CD14-positive monocyte (primary cell): ENCODE results near the gene ZNF688. TPM values are rescaled to one million over a fixed set of nuclear protein-coding genes. Genes with fewer than 3 reads are reported as not detected.
A peak's percentile ranks its signal among the peaks of the same experiment; 100 is the strongest.

Experiments used
- DNase-seq, 3 donors: peaks; one replicate each; pipeline ENCODE4 v3.0.0-alpha.2; 2011 to 2022
- H2AFZ ChIP-seq: 2 replicates; pipeline ENCODE4 v1.6.0; 2012; ENCODE audit warnings: mild to moderate bottlenecking, low read depth, low read length, inconsistent platforms; ENCODE audit not compliant: insufficient read depth, poor library complexity, severe bottlenecking
- H3K27ac ChIP-seq, 2 donors: 1 replicate in 1 of 2; 2 replicates in 1 of 2; pipeline ENCODE4 v1.5.1; 2012 to 2013; ENCODE audit warnings: low read length in 2 of 2, control low read depth in 1 of 2, inconsistent platforms in 1 of 2, low read depth in 1 of 2, mild to moderate bottlenecking in 1 of 2
- H3K27me3 ChIP-seq, 2 donors: one replicate each; pipeline versions ENCODE4 v1.6.0 to v1.6.1; 2011 to 2013; ENCODE audit warnings: low read length in 2 of 2; ENCODE audit not compliant: control insufficient read depth in 2 of 2, insufficient read depth in 2 of 2
- H3K36me3 ChIP-seq, 2 donors: replicated peaks in 1 of 2; 1 replicate in 1 of 2; 2 replicates in 1 of 2; pipeline versions ENCODE4 v1.5.1 to v1.6.1; 2012 to 2013; ENCODE audit warnings: low read length in 2 of 2, control low read depth in 1 of 2, inconsistent platforms in 1 of 2, mild to moderate bottlenecking in 1 of 2; ENCODE audit not compliant: insufficient read depth in 2 of 2, control insufficient read depth in 1 of 2
- H3K4me1 ChIP-seq, 2 donors: 1 replicate in 1 of 2; 2 replicates in 1 of 2; pipeline versions ENCODE4 v1.5.1 to v1.6.1; 2012 to 2013; ENCODE audit warnings: low read length in 2 of 2, control low read depth in 1 of 2, inconsistent platforms in 1 of 2, mild to moderate bottlenecking in 1 of 2, moderate library complexity in 1 of 2; ENCODE audit not compliant: insufficient read depth in 2 of 2, control insufficient read depth in 1 of 2
- H3K4me2 ChIP-seq: replicated peaks from 2 replicates; pipeline ENCODE3; 2012; ENCODE audit warnings: low read length, moderate library complexity, mild to moderate bottlenecking; ENCODE audit not compliant: poor library complexity, severe bottlenecking; ENCODE audit errors: extremely low read depth
- H3K4me3 ChIP-seq, 3 experiments: fragments of 200-600 bp in 1 of 3; sonication (generic) in 1 of 3; replicated peaks in 1 of 3; 1 replicate in 2 of 3; 2 replicates in 1 of 3; pipeline ENCODE4 v1.5.1; 2011 to 2013; ENCODE audit warnings: low read length in 3 of 3, mild to moderate bottlenecking in 3 of 3, control low read depth in 2 of 3, low read depth in 2 of 3, inconsistent platforms in 1 of 3, moderate library complexity in 1 of 3
- H3K79me2 ChIP-seq: 2 replicates; pipeline ENCODE4 v1.6.0; 2012; ENCODE audit warnings: mild to moderate bottlenecking, control low read depth, inconsistent platforms, low read length, moderate library complexity; ENCODE audit not compliant: insufficient read depth
- H3K9ac ChIP-seq: 2 replicates; pipeline ENCODE4 v1.6.0; 2017; ENCODE audit warnings: low read length, mild to moderate bottlenecking; ENCODE audit not compliant: insufficient read depth, poor library complexity, severe bottlenecking
- H3K9me3 ChIP-seq, 2 donors: replicated peaks in 1 of 2; 1 replicate in 1 of 2; 2 replicates in 1 of 2; pipeline versions ENCODE4 v1.5.1 to v1.6.1; 2012 to 2013; ENCODE audit warnings: low read length in 2 of 2, control low read depth in 1 of 2; ENCODE audit not compliant: control insufficient read depth in 1 of 2, insufficient read depth in 1 of 2
- H4K20me1 ChIP-seq: 2 replicates; pipeline ENCODE4 v1.6.0; 2012; ENCODE audit warnings: mild to moderate bottlenecking, low read length, control low read depth, moderate library complexity; ENCODE audit not compliant: insufficient read depth
- H3K27ac Mint-ChIP-seq, 7 donors: one replicate each; pipeline ENCODE4 v1.8.0; 2020; ENCODE audit warnings: mild to moderate bottlenecking in 7 of 7, mixed read lengths in 7 of 7, moderate library complexity in 6 of 7, inconsistent platforms in 2 of 7
- H3K27me3 Mint-ChIP-seq, 3 donors: one replicate each; pipeline ENCODE4 v1.8.0; 2021 to 2022; ENCODE audit warnings: low read depth in 3 of 3, mild to moderate bottlenecking in 3 of 3, mixed read lengths in 3 of 3, moderate library complexity in 3 of 3, inconsistent platforms in 1 of 3
- H3K36me3 Mint-ChIP-seq, 2 donors: one replicate each; pipeline ENCODE4 v1.8.0; 2020; ENCODE audit warnings: mixed read lengths in 2 of 2, inconsistent platforms in 1 of 2, mild to moderate bottlenecking in 1 of 2
- H3K4me1 Mint-ChIP-seq: one replicate; pipeline ENCODE4 v1.8.0; 2020; ENCODE audit warnings: mild to moderate bottlenecking, mixed read lengths
- H3K4me3 Mint-ChIP-seq, 2 donors: one replicate each; pipeline ENCODE4 v1.8.0; 2020; ENCODE audit warnings: mild to moderate bottlenecking in 2 of 2, mixed read lengths in 2 of 2, moderate library complexity in 1 of 2
- H3K9me3 Mint-ChIP-seq, 7 donors: one replicate each; pipeline ENCODE4 v1.8.0; 2020 to 2022; ENCODE audit warnings: mixed read lengths in 7 of 7, mild to moderate bottlenecking in 6 of 7, moderate library complexity in 6 of 7, inconsistent platforms in 2 of 7
- CTCF ChIP-seq: fragments of 200-600 bp; IDR thresholded peaks from one replicate; pipeline ENCODE4 v1.8.0; 2022; ENCODE audit warnings: antibody characterized with exemption, mild to moderate bottlenecking
- WGBS: methylation state at CpG from one replicate; pipeline ENCODE4 v1.1.5; 2013; ENCODE audit warnings: missing lambda C conversion rate; ENCODE audit not compliant: insufficient coverage; 5-methylcytosine and 5-hydroxymethylcytosine counted together
- intact Hi-C, 2 donors: fragments of 100-400 bp; cut with micrococcal nuclease; formaldehyde crosslinking; loops; one replicate each; pipeline versions ENCODE4 v1.15.0 to v1.15.1; 2023
- polyA plus RNA-seq, 3 donors: library from polyadenylated mRNA; depleted of rRNA in 1 of 3; unstranded in 2 of 3; stranded (reverse) in 1 of 3; fragments of 300-500 nt in 2 of 3; fragments of >200 nt in 1 of 3; fragmentation: Illumina TruSeq in 2 of 3; gene quantifications; 1 replicate in 2 of 3; 2 replicates in 1 of 3; pipeline ENCODE4 v1.2.3, GENCODE V29; 2012 to 2021

Gene ZNF688
- polyA plus RNA-seq, 3 donors, result 10.3 to 24.1 (median 18.9) TPM

DNA sequence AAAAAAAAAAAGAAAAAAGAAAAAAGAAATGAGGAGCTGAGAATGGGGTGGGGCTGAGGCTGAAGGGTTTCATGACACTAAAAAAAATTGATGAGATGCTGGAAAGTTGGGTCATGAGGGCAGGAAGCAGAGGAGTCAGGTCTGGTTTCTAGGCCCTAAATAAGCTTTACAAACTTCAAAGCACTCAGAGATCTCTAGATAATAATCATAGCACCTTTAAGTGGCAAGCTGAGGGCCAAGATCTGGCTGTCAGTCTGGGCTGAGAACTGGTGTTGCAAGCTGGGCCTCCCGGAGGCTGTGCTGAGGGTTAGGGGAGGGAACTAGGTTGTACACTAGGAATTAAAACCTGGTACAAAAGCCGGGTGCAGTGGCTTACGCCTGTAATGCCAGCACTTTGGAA lies 19.7 kb downstream of the ZNF688 start:
- peaks cover 18 to 34% of the 10 kb centered on the region in 2 donors for H3K36me3 Mint-ChIP-seq
- no peak overlapping the region for H3K27ac ChIP-seq
- peaks cover 0 to 2% (median 0%) of the 10 kb centered on the region in 3 donors for H3K27me3 Mint-ChIP-seq
- peaks cover 6% of the 10 kb centered on the region for H4K20me1 ChIP-seq
- intact Hi-C loops, result loop anchor here in 1 of 2 donors (10.0 kb wide), 1 partner anchor 63 kb away; the partner anchor contains the start of gene ZNF689
- no peak overlapping the region for H3K4me3 ChIP-seq
- H3K4me1 Mint-ChIP-seq, result peaks cover 18% of the 10 kb centered on the region
- 42% methylated on average over 2 of the region's 3 CpGs for WGBS
- H3K27me3 ChIP-seq, result no peaks in the 10 kb centered on the region
- H3K4me3 Mint-ChIP-seq, result no peak overlapping the region
- no peaks in the 10 kb centered on the region for H3K9me3 Mint-ChIP-seq
- H2AFZ ChIP-seq, result no peak overlapping the region
- H3K27ac Mint-ChIP-seq, result peak overlapping the region in 2 of 7 donors; percentile 19 to 36
- no peak overlapping the region for H3K4me2 ChIP-seq
- H3K4me1 ChIP-seq, result peaks cover 11 to 22% of the 10 kb centered on the region in 2 donors
- H3K36me3 ChIP-seq, result peaks cover 12 to 16% of the 10 kb centered on the region in 2 donors
- no peak for DNase-seq
- no peak overlapping the region for H3K9ac ChIP-seq
- no peak for TF ChIP-seq CTCF
- H3K79me2 ChIP-seq, result peaks cover 20% of the 10 kb centered on the region
- no peaks in the 10 kb centered on the region for H3K9me3 ChIP-seq

DNA sequence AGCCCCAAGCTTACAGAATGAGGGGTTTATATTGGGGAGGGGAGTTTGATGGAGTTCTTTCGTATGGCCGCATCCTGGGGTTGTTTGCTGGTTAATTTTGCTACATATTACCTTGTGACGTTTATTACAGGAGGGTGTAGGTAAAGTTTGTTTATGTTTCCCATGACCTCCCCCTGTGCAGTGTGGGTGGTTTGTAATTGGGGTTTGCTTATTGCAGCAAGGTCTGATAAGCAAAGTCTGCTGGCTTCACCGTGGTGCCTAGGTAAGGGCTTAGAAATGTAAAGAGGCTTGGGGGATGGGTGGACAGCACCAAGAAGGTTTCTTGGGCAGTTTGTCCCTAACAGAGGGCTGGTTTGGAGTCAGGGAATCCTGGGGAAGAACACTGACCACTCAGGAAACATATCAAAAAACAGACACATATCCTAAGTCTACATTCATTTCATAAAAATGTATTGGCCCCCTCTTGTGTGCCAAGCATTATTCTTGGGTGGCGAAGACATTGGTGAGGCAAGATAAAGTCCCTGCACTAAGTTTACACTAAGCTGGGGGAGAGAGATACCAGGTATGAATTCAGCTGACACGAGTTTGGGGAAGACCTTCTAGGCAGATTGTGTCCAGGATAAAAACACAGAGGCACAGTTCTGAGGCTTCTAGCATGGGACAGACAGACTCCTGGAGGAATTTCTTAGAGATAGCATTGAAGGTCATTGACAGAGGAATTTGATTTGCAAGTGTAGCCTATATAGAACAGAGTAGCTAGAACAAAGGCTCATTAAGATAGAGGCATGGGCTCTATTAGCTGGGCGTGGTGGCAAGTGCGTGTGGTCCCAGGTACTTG lies 22.9 kb downstream of the ZNF688 start:
- Histone ChIP-seq H3K4me1 (peaks cover 21 to 27% of the 10 kb centered on the region in 2 donors), H3K27me3 (no peaks in the 10 kb centered on the region), H3K36me3 (no peaks in the 10 kb centered on the region), H3K27ac (no peak overlapping the region), H3K79me2 (peaks cover 7% of the 10 kb centered on the region), H3K9ac (no peak overlapping the region), H3K4me2 (no peak overlapping the region), H4K20me1 (peaks cover 6% of the 10 kb centered on the region), H3K4me3 (no peak overlapping the region), H2AFZ (no peak overlapping the region), H3K9me3 (no peaks in the 10 kb centered on the region)
- H3K4me3 Mint-ChIP-seq, result no peak overlapping the region
- no peak for TF ChIP-seq CTCF
- intact Hi-C loops, result no loop called here
- H3K27ac Mint-ChIP-seq, result no peak overlapping the region
- H3K27me3 Mint-ChIP-seq, result peaks cover 0 to 2% (median 0%) of the 10 kb centered on the region in 3 donors
- no peaks in the 10 kb centered on the region for H3K9me3 Mint-ChIP-seq
- WGBS, result 97% methylated on average over 6 of the region's 8 CpGs
- DNase-seq, result no peak
- peaks cover 27% of the 10 kb centered on the region for H3K4me1 Mint-ChIP-seq
- H3K36me3 Mint-ChIP-seq, result peaks cover 5 to 9% of the 10 kb centered on the region in 2 donors
